ENCODE measurements around the gene BPHL.
"Not testable (repeated sequence)": the region's sequence is repeated elsewhere in the genome, so short reads cannot be mapped to it uniquely, and the experiment has no call there.

The BPHL gene

DNA sequence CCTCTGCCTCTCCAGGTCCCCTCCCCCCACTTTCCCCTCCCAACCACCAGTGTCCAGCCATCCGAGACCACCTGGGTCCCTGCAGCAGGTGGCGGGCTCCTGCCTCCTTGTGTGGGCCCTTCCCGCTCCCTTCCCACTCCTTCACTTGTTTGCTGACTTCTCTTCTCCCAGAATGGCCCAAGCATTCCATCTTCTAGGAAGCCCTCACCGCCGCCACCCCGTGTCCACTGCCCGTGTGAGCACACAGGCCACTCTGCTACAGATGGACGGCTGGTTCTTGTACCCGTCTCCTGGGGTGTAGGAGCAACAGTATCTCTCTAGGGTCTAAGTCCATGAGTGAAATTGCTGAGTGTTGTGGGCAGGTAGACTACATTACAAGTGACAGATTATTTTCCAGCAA, 15.0 kb downstream of the BPHL start:
- DNase-seq (ENCODE audit: insufficient read length, low spot score) (no peak), FAIRE-seq (no peak)
- TF ChIP-seq POLR2AphosphoS5 (IDR thresholded peaks at IDR 0.05; ENCODE audit: low read depth, low read length) (no peak), SPI1 (IDR thresholded peaks at IDR 0.05; ENCODE audit: low read depth, low read length) (no peak), PAX5 (IDR thresholded peaks at IDR 0.05; ENCODE audit: insufficient read depth, low read length, severe bottlenecking) (no peak), POLR2A (IDR thresholded peaks at IDR 0.05; ENCODE audit: low read depth, low read length) (no peak), POU2F2 (IDR thresholded peaks at IDR 0.05; ENCODE audit: low read depth, low read length) (no peak), TAF1 (IDR thresholded peaks at IDR 0.05; ENCODE audit: low read depth, low read length) (no peak)

DNA sequence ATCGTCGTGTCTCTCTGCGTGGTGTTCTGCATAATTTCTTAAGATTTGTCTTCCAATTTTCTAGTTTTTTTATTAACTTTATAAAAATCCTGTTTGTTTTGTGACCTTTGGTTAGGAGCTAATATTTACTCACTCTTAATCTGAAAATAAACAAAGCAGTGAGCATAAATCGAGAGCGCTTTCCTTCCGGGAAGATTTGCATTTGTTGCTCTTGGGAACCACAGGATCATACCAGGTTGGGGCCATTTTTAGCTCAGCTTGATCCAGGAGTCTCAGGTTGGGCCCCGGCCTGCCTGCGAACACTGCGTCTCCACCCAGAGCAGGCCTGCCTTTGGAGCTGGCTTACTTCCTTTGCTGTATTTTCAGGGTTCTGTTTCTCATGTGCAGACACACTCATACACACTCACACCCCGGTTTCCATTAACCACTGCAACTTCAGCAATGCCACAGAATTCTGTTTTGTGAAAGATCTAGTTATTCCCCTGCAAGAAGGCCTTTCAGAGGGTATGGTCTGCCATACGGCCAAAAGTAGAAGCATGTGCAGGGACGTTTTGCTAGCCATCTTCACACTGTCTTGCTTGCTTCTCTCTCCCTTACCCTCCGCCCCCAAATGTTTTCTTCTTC, 17.3 kb downstream of the BPHL start:
- TF ChIP-seq SPI1 (IDR thresholded peaks at IDR 0.05; ENCODE audit: low read depth, low read length) (no peak), POU2F2 (IDR thresholded peaks at IDR 0.05; ENCODE audit: low read depth, low read length) (no peak), POLR2A (IDR thresholded peaks at IDR 0.05; ENCODE audit: low read depth, low read length) (no peak), TAF1 (IDR thresholded peaks at IDR 0.05; ENCODE audit: low read depth, low read length) (no peak), PAX5 (IDR thresholded peaks at IDR 0.05; ENCODE audit: insufficient read depth, low read length, severe bottlenecking) (no peak), POLR2AphosphoS5 (IDR thresholded peaks at IDR 0.05; ENCODE audit: low read depth, low read length) (no peak)
- FAIRE-seq (no peak), DNase-seq (ENCODE audit: insufficient read length, low spot score) (no peak)

DNA sequence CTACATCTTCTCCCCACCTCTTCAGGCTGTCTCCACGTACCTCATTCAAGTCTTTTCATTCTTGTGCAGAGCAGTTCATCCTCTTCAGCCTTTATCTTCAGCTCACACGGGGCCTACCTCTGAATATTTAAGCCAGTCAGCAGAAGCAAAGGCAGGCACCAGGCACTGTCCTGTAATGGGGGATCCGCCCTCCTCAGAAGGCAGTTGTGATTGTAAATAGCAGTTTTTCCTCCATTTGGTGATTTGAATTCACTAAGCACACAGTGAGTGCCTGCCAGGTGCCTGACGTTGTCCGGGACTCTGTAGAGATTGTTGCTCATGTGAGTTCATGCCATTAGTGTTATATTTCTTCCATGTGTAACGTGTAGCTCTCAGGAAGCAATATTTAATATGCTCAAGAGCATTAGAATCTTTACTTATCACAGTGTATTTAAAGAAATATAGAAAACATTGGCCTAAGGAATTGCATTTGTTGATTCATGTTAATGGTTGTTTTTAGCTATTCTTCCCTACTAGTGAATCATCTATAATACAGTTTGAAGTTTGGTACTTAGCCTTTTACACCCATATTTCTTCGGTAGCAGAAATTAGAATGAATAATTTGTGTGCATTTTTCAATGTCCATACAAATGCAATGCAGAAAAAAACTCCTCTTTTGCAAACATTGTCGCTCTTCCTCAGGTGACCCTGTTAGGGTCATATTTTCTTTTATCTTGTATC, 17.9 kb downstream of the BPHL start:
- TF ChIP-seq POLR2AphosphoS5 (IDR thresholded peaks at IDR 0.05; ENCODE audit: low read depth, low read length): no peak
- no peak for TF ChIP-seq PAX5 (IDR thresholded peaks at IDR 0.05; ENCODE audit: insufficient read depth, low read length, severe bottlenecking)
- no peak for TF ChIP-seq POU2F2 (IDR thresholded peaks at IDR 0.05; ENCODE audit: low read depth, low read length)
- TF ChIP-seq TAF1 (IDR thresholded peaks at IDR 0.05; ENCODE audit: low read depth, low read length): no peak
- TF ChIP-seq POLR2A (IDR thresholded peaks at IDR 0.05; ENCODE audit: low read depth, low read length): no peak
- no peak for TF ChIP-seq SPI1 (IDR thresholded peaks at IDR 0.05; ENCODE audit: low read depth, low read length)
- FAIRE-seq (no peak), DNase-seq (ENCODE audit: insufficient read length, low spot score) (no peak)

DNA sequence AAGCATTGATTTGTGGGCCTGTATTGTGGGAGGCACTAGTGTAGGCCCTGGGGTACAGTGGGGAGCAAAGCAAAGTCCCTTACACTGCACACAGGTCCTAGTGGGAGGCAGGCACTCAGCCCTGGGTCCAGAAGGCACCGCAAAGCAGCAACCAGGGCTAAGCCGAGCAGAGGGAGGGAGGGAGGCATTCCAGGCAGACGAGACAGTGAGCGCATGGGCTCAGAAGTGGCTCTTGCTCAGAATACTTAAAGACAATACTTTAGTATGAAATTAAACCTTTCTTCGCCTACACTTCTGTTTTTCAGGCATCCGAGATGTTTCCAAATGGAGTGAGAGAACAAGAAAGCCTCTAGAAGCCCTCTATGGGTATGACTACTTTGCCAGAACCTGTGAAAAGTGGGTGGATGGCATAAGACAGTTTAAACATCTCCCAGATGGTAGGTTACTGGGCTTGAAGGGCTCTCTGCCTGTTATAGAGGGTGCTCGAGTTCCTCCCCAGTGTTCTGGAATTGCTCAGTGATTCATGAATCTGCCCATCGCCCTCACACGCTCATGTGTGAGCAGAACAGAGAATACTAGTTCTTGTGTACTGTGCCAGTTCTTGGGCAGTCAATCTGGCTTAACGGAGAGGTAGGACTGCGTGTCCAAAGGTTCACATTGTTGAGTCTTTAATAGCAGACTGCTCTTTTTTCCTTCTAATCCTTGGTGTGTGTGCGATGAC, 18.7 kb downstream of the BPHL start:
- TF ChIP-seq POLR2AphosphoS5 (IDR thresholded peaks at IDR 0.05; ENCODE audit: low read depth, low read length): no peak
- TF ChIP-seq TAF1 (IDR thresholded peaks at IDR 0.05; ENCODE audit: low read depth, low read length): no peak
- no peak for TF ChIP-seq SPI1 (IDR thresholded peaks at IDR 0.05; ENCODE audit: low read depth, low read length)
- TF ChIP-seq POLR2A (IDR thresholded peaks at IDR 0.05; ENCODE audit: low read depth, low read length): no peak
- no peak for TF ChIP-seq PAX5 (IDR thresholded peaks at IDR 0.05; ENCODE audit: insufficient read depth, low read length, severe bottlenecking)
- no peak for TF ChIP-seq POU2F2 (IDR thresholded peaks at IDR 0.05; ENCODE audit: low read depth, low read length)
- FAIRE-seq (no peak), DNase-seq (ENCODE audit: insufficient read length, low spot score) (no peak)

DNA sequence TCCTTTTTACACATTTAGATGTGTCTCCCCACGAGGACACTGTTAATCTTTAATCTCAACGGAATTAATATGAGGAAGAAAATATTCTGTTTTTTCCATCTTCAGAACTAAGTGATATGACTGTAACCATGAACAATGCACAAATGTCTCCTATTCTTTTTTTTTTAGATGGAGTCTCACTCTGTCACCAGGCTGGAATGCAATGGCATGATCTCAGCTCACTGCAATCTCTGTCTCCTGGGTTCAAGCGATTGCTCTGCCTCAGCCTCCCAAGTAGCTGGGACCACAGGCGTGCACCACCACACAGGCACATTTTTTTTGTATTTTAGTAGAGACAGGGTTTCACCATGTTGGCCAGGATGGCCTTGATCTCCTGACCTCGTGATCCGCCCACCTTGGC, 19.4 kb downstream of the BPHL start:
- DNase-seq (ENCODE audit: insufficient read length, low spot score); FAIRE-seq: not testable (repeated sequence)

DNA sequence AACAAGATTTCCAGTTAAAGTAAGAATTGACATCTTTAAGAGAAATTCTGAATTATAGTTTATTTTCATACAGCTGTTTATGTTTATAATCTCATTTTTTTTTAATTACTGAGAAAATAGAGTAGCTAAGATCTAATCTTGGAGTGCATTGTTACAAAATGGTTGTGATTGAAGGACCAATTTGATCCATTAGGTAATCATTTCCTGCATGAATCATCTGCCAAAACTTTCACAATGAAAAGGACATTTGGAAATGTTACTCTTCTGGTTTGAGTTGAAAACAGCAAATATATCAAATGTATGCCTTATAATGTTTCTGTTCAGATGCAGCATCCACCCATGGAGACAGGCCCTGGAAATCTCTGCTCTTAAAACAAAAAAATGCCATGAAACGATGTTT, 19.8 kb downstream of the BPHL start:
- DNase-seq (ENCODE audit: insufficient read length, low spot score): no peak
- no peak for FAIRE-seq
- TF ChIP-seq POLR2A (IDR thresholded peaks at IDR 0.05; ENCODE audit: low read depth, low read length): no peak
- TF ChIP-seq TAF1 (IDR thresholded peaks at IDR 0.05; ENCODE audit: low read depth, low read length): no peak
- TF ChIP-seq POLR2AphosphoS5 (IDR thresholded peaks at IDR 0.05; ENCODE audit: low read depth, low read length): no peak
- TF ChIP-seq PAX5 (IDR thresholded peaks at IDR 0.05; ENCODE audit: insufficient read depth, low read length, severe bottlenecking): no peak
- TF ChIP-seq POU2F2 (IDR thresholded peaks at IDR 0.05; ENCODE audit: low read depth, low read length): no peak
- no peak for TF ChIP-seq SPI1 (IDR thresholded peaks at IDR 0.05; ENCODE audit: low read depth, low read length)

DNA sequence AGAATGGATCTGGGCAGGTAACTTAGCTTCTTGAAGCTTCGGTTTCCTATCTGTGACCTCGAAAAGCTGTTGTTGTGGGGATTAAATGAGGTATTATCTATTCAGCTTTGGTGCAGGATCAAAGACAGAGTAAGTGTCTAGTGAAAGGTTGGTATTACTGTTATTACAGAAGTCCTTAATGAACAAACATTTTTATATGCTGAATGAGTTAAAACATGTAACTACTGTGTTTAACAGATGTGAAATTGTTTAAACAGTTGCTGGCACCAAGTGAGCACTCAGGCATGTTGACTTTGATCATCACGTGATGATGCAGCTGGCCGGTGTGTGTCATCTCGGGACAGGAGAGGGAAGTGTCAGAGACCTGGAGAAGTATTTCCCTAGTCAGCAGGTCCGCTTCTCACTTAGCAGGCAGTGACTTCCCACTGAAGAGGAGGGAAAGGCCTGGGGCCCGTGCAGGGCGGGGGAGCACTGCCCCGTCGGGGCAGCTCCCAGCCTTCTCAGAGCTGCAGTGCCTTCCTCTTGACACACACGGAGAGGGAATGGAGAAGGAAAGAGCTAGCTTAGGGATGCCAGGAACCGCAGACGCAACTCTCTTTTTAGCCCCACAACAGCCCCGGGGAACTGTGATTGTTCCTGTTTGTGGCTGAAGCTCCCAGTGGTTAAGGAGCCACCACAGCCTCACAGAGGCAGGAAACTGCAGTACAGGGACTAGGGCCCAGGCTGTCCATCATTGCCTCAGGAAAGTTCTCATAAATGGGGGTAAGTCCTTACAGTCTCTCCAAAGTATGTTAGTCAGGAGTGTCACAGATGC, 20.8 kb downstream of the BPHL start:
- peak; percentile 52 for FAIRE-seq
- no peak for DNase-seq (ENCODE audit: insufficient read length, low spot score)

DNA sequence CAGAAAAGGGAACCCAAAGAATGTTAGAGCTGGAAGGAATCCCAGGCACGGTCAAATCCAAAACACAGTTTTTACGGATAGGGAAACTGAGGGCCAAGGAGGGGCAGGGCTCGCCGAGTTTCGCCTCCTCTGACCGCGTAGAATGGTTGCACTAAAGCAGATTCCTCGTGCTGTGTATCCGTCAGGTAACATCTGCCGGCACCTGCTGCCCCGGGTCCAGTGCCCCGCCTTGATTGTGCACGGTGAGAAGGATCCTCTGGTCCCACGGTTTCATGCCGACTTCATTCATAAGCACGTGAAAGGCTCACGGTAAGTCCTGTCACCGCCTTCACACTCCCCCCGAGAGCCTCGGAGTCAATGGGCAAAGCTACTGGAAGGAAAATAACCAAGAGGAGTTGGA, 21.7 kb downstream of the BPHL start:
- no peak for FAIRE-seq
- no peak for DNase-seq (ENCODE audit: insufficient read length, low spot score)
- TF ChIP-seq POLR2A (IDR thresholded peaks at IDR 0.05; ENCODE audit: low read depth, low read length) (no peak), POU2F2 (IDR thresholded peaks at IDR 0.05; ENCODE audit: low read depth, low read length) (no peak), POLR2AphosphoS5 (IDR thresholded peaks at IDR 0.05; ENCODE audit: low read depth, low read length) (no peak), PAX5 (IDR thresholded peaks at IDR 0.05; ENCODE audit: insufficient read depth, low read length, severe bottlenecking) (no peak), SPI1 (IDR thresholded peaks at IDR 0.05; ENCODE audit: low read depth, low read length) (no peak), TAF1 (IDR thresholded peaks at IDR 0.05; ENCODE audit: low read depth, low read length) (no peak)

More for the DNA sequence above, 20.8 kb downstream of the BPHL start:
- TF ChIP-seq SPI1 (IDR thresholded peaks at IDR 0.05; ENCODE audit: low read depth, low read length): 0 out of 2 replicates have a peak, but pooled peaks have one; percentile 13
- no peak for TF ChIP-seq POLR2AphosphoS5 (IDR thresholded peaks at IDR 0.05; ENCODE audit: low read depth, low read length)

DNA sequence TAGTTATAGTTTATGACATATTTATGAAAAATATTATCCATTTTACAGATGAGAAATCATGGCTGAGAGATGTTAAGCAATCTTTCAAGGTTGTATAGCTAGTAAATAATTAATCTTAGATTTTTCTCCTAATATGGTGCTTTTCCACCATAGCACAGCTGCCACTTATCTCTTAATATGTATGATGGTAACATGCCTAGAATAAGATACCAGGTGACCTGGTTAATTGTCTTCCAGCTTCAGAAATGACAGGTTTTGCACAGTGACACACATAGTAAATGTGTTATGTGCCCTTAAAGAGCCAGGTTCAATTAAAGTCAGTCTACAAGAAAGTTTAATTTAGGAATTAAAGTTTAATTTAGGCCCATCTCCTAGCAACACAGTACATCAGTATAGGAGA, 24.0 kb downstream of the BPHL start:
- no peak for DNase-seq (ENCODE audit: insufficient read length, low spot score)
- TF ChIP-seq POU2F2 (IDR thresholded peaks at IDR 0.05; ENCODE audit: low read depth, low read length) (no peak), TAF1 (IDR thresholded peaks at IDR 0.05; ENCODE audit: low read depth, low read length) (no peak), POLR2AphosphoS5 (IDR thresholded peaks at IDR 0.05; ENCODE audit: low read depth, low read length) (no peak), POLR2A (IDR thresholded peaks at IDR 0.05; ENCODE audit: low read depth, low read length) (no peak), PAX5 (IDR thresholded peaks at IDR 0.05; ENCODE audit: insufficient read depth, low read length, severe bottlenecking) (no peak), SPI1 (IDR thresholded peaks at IDR 0.05; ENCODE audit: low read depth, low read length) (no peak)
- FAIRE-seq: no peak
